HG03439 (cell line): Measurements from ENCODE around the gene PIK3CG.
"Not testable (repeated sequence)": the region's sequence is repeated elsewhere in the genome, so short reads cannot be mapped to it uniquely, and the experiment has no call there.

Experiments used
- ATAC-seq: cut with Tn5 transposase; IDR thresholded peaks from one replicate; pipeline ENCODE4 v1.9.1; 2021; ENCODE audit warnings: mild to moderate bottlenecking, moderate library complexity; ENCODE audit not compliant: unreplicated experiment

Gene PIK3CG

DNA sequence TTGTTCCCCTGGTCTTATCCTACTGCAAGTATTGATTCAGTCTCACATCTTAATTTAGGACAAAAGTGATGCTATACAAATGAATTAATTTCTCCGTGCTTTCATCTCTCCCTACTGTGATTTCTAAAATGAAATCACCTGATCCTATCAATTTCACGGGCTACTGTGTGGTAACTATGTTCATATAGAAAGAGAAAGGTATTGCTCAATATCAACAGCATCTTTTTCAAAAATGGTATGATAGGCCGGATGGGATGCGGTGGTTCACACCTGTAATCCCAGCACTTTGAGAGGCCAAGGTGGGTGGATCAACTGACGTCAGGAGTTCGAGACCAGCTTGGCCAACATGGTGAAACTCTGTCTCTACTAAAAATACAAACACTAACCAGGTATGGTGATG lies 71.2 kb downstream of the PIK3CG start:
- ATAC-seq, result no peak

DNA sequence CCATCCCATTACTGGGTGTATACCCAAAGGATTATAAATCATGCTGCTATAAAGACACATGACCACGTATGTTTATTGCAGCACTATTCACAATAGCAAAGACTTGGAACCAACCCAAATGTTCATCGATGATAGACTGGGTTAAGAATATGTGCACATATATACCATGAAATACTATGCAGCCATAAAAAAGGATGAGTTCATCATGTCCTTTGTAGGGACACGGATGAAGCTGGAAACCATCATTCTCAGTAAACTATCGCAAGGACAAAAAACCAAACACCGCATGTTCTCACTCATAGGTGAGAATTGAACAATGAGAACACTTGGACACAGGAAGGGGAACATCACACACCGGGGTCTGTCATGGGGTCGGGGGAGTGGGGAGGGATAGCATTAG lies 73.0 kb downstream of the PIK3CG start:
- not testable (repeated sequence) for ATAC-seq

DNA sequence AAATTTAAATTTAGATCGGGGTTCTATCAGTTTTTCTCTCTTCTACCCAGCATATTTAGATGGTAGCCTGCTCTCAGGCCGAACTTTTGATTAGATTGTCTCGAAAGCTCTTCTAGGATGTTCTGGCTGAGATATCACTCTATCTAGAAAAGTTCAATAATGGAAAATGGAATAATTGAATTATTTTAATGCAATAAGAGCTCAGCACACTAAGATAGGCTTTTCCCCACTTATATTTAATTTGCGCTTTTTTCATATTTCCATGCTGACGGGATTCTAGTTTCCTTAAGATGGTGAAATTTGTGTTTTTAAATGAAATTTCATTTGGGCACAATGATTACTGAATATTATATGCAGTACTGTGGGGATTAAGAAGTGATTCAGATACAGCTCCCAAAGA lies 73.7 kb downstream of the PIK3CG start:
- no peak for ATAC-seq

DNA sequence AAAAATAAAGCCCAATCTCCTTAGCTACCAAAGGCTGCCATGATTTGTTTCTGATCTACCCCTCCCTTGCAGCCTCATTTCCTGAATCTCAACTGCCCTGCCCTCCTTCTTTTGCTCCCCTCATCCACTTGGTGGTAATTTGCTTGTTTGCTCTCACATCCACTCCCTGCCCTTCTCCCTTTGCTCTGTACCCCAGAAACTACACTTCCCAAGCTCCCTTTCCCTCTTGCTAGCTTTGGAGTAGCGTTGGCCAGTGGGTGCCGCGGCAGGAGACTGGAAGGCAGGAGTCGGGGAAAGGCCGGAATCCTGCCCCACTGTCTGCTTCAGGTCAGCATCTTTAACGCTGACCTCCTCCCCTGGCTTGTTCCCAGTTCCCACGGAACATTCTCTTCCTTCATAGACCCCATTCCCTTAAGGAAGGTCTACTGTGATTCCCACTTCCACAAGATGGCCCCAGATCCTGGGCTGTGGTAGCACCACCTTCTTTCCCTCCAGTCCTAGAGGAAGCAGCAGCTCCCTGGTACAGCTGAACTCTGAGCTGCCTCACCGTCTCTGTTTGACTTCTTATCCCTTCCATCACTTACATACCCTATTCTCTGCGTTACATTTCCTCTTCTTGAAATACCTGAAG lies 79.1 kb downstream of the PIK3CG start:
- no peak for ATAC-seq

DNA sequence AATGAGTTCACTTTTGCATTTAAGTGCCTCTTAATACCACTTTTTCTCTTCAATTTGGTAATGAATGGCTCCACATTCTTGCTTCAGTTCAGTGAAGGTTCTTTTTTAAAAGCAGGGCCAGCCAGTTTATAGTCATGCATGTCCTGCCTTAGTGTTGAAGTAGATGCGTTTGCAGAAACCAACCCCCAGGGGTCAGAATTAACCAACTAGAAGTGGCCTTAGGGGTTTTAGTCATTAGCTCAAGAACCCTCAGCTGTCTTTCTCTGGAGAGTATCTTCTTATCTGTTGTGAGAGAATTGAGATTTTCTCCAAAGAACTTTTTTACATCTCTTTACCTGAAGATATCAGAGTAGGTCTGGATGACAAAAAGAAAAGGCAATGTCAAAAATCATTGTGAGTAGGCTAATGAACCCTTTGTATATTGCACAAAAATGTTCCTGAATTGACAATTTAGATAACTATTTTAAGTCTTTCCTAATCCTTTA lies 82.2 kb downstream of the PIK3CG start:
- ATAC-seq, result no peak

DNA sequence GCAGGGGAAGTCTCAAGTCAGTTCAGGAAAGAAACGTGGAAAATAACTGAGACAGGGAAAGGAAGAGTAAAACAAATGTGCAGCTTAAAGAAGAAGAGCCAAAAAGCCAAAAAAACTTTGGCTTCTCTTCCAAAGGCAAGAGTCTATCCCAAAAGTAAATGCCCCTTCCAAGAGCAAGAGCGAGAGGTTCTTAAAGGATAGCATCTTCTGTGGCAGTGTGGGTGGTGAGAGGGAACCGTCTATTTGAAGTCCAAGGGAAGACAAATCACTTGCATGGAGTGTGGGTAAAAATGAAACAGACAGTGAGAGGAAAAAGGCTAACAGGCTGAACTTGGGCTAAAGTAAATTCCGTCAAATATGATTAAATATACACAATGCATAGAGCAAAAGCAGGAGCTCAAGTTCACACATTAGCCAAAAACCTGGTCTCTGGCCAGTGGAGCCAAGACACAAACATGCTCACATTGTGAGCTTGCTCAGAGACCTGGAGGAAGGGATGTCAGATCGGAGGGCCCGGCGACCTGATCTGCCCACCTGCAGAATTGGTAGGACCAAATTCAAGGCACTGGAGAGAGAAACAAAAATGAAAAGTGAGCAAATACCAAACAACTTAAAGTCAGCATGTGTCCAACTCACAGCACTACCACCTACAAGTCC lies 87.0 kb downstream of the PIK3CG start:
- ATAC-seq, result no peak

DNA sequence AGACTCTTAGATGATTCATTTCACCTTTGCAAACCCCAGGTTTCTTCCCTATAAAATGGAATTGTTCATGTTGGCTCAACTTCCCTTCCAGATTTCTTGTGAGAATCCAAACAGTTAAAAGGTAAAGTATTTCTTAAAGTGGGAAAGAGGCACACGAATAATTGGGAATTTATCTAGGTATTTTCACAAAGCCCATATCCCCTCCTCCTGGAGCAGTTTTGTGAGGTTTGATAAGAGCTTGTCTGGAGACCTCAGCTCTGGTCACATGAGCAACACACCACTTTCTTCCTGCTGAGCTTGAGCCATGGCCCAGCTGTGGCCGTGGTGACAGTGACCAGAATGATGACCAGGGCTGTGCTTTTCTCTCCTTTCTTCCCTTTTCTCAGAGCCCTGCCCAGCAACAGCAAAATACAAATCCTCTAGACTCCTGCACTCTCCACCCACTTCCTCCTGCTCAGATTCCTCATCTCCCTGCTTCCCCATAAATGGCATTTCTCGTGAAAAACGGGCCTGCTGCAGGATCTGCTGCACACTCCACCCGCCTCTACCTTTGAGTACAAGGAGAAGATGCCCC lies 87.7 kb downstream of the PIK3CG start:
- ATAC-seq, result no peak

DNA sequence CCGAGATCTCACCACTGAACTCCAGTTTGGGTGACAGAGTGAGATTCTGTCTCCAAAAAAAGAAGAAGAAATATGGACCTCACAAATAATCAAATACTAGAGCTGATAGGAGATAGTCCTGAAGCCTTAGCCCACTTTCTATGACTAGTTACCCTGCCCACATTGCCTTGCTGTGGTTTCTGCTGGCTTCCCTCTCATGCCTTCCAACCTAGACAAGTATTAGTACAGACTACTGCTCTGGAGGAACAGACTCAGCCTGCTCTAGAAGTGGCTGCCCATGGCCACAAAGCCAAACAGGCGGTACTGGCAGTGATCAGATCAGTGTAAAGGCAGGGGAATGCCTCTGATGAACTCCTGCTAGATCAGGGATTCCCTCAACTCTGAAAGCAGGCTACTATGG lies 89.8 kb downstream of the PIK3CG start:
- no peak for ATAC-seq

DNA sequence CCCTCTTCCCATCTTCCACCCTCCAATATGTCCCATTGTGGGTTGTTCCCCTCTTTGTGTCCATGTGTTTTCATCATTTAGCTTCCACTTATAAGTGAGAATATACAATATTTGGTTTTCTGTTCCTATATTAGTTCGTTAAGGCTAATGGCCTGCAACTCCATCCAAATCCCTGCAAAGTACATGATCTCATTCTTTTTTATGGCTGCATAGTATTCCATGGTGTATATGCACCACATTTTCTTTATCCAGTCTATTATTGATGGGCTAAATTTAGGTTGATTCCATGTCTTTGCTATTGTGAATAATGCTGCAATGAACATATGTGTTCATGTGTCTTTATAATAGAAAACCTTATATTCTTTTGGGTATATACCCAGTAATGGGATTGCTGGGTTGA lies 90.8 kb downstream of the PIK3CG start:
- not testable (repeated sequence) for ATAC-seq
